GM21528 (cell line): ENCODE results near the gene TMEM44.
"Not testable (repeated sequence)": the region's sequence is repeated elsewhere in the genome, so short reads cannot be mapped to it uniquely, and the experiment has no call there.

Experiments used
- ATAC-seq: cut with Tn5 transposase; IDR thresholded peaks from one replicate; pipeline ENCODE4 v1.9.1; 2021; ENCODE audit warnings: mild to moderate bottlenecking, moderate library complexity; ENCODE audit not compliant: unreplicated experiment, low FRiP score

The TMEM44 gene

GRCh38 chr3:194559530-194559929 lies 73.7 kb downstream of the TMEM44 start:
- ATAC-seq = no peak

GRCh38 chr3:194556086-194557056 lies 76.8 kb downstream of the TMEM44 start:
- ATAC-seq = no peak

- no peak for ATAC-seq
These were observed 77.8 kb downstream of the TMEM44 start for GRCh38 chr3:194555175-194556062.

GRCh38 chr3:194554473-194555123 lies 78.6 kb downstream of the TMEM44 start:
- no peak for ATAC-seq

GRCh38 chr3:194552327-194552949 lies 80.8 kb downstream of the TMEM44 start:
- ATAC-seq = no peak

- no peak for ATAC-seq
These were observed 83.4 kb downstream of the TMEM44 start for GRCh38 chr3:194549853-194550252.

GRCh38 chr3:194548346-194549321 lies 84.6 kb downstream of the TMEM44 start:
- no peak for ATAC-seq

GRCh38 chr3:194547042-194547441 lies 86.2 kb downstream of the TMEM44 start:
- no peak for ATAC-seq

- not testable (repeated sequence) for ATAC-seq
These were observed 87.7 kb downstream of the TMEM44 start for GRCh38 chr3:194545538-194545937.

- ATAC-seq = no peak
These were observed 89.7 kb downstream of the TMEM44 start for GRCh38 chr3:194543550-194543949.

GRCh38 chr3:194541483-194541882 lies 91.7 kb downstream of the TMEM44 start:
- no peak for ATAC-seq

GRCh38 chr3:194540274-194540905 lies 92.8 kb downstream of the TMEM44 start:
- ATAC-seq = no peak

- ATAC-seq = no peak
These were observed 93.7 kb downstream of the TMEM44 start for GRCh38 chr3:194539498-194539897.

GRCh38 chr3:194537732-194538247 lies 95.4 kb downstream of the TMEM44 start:
- ATAC-seq = no peak
